Measurements from ENCODE around the gene PPM1L.

The PPM1L gene

DNA sequence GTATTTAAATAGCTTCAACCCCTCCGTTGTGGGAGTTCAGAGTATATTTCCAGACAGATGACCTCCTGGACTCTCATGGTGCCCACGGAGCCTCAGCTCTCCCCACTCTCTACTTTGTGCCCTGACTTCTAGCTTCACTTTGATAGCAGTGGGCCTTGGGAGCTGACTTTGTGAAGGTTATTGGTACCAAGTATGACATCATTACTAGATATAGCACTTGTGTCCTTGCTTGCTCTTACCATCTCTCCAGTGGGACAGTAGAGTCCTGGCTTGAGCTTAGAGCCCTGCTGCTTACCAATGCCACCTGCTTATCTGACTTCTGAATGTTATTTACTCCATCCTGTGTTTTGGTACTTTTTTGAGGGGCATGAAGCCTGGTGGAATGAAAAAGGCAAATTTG lies 53.4 kb downstream of the PPM1L start:
- TF ChIP-seq, protein P1, sequence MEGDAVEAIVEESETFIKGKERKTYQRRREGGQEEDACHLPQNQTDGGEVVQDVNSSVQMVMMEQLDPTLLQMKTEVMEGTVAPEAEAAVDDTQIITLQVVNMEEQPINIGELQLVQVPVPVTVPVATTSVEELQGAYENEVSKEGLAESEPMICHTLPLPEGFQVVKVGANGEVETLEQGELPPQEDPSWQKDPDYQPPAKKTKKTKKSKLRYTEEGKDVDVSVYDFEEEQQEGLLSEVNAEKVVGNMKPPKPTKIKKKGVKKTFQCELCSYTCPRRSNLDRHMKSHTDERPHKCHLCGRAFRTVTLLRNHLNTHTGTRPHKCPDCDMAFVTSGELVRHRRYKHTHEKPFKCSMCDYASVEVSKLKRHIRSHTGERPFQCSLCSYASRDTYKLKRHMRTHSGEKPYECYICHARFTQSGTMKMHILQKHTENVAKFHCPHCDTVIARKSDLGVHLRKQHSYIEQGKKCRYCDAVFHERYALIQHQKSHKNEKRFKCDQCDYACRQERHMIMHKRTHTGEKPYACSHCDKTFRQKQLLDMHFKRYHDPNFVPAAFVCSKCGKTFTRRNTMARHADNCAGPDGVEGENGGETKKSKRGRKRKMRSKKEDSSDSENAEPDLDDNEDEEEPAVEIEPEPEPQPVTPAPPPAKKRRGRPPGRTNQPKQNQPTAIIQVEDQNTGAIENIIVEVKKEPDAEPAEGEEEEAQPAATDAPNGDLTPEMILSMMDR (IDR thresholded peaks at IDR 0.05; ENCODE audit: insufficient read depth, low read length, poor library complexity, severe bottlenecking): no peak
- Histone ChIP-seq H3K36me3 (ENCODE audit: control insufficient read depth, insufficient read depth, low read length) (no peaks in the 10 kb centered on the region), H3K27me3 (replicated peaks; ENCODE audit: control insufficient read depth, insufficient read depth, low read length) (no peaks in the 10 kb centered on the region)

DNA sequence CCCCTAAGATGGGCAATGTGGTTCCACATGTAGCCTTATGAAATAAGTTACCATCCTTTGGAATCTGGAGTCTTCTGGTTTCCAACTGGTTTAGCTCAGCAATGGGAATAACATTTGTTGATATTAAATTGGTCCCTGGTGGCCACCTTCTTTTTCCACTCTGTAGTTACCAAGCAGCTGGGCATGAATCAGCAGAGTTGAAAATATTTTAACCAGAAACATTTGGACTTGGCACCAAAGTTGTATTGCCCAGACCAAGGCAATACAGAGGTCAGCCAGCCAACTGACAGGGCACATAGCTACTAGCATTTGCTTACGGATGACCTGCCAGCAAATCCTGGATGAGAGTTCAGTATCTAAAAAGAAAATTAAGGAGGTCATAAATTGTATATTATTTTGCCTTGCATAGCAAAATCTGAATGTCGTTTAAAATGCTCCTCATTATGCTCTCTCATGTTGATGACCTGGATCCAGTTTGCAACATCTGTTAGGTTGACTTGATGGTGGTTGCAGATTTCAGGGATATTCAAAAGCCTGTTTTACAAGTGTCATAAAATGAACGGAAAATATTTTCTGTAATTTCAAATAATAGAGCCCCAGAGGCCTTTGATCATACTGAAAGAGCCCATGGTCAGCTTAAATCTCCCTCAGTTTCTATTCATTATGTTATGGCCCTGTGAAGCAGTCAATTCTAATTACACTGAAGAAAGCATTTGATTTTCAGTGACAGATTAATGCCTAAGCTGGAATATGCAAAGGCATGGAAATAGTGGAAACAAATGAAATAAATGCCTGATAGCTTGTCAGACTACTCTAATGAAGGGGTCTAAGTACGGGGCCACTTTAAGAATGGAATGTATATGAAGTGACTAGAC lies 54.6 kb downstream of the PPM1L start:
- no peak for DNase-seq (ENCODE audit: extremely low read depth, insufficient read length)
- H3K36me3 ChIP-seq (ENCODE audit: control insufficient read depth, insufficient read depth, low read length): no peaks in the 10 kb centered on the region
- no peak overlapping the region for H3K4me3 ChIP-seq (replicated peaks; ENCODE audit: low read depth, low read length)
- TF ChIP-seq, protein P1 (IDR thresholded peaks at IDR 0.05; ENCODE audit: insufficient read depth, low read length, poor library complexity, severe bottlenecking): no peak
- H3K27me3 ChIP-seq (replicated peaks; ENCODE audit: control insufficient read depth, insufficient read depth, low read length): no peaks in the 10 kb centered on the region

More for the DNA sequence above, 53.4 kb downstream of the PPM1L start:
- H3K4me3 ChIP-seq (replicated peaks; ENCODE audit: low read depth, low read length): no peak overlapping the region
- DNase-seq (ENCODE audit: extremely low read depth, insufficient read length): no peak

DNA sequence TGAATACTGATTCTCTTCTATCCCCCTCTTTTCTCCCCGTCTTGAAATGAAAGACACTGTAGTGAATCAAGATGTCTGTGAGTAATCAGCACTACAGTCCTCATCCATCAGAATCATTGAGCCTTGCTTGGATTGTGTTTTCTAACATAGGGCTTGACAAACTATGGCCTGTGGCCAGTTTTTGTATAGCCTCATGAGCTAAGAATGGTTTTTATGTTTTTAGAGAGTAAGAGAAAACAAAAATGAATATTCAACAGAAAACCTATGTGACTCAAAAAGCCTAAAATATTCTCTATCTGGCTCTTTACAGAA lies 55.2 kb downstream of the PPM1L start:
- no peaks in the 10 kb centered on the region for H3K36me3 ChIP-seq (ENCODE audit: control insufficient read depth, insufficient read depth, low read length)
- DNase-seq (ENCODE audit: extremely low read depth, insufficient read length): no peak
- H3K4me3 ChIP-seq (replicated peaks; ENCODE audit: low read depth, low read length): no peak overlapping the region
- no peaks in the 10 kb centered on the region for H3K27me3 ChIP-seq (replicated peaks; ENCODE audit: control insufficient read depth, insufficient read depth, low read length)
- TF ChIP-seq, protein P1 (IDR thresholded peaks at IDR 0.05; ENCODE audit: insufficient read depth, low read length, poor library complexity, severe bottlenecking): no peak

DNA sequence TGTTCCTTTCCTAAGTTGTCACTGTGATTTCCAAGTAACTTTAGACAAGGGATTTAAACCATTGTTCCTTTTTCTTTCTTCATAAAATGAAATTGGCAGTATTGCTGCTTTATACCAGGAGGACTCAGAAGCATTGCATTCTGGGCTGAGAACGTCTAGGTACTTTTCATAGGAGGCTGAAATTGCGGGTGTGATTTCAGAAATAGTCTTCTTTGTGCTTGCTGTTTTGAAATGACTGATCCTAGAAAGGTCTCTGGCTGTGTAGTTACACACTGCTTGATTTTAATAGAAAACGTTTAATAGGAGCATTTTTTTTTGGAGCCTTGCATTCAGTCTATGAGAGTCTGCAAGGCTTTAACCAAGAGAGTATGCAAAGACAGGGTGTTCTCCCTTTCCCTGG lies 56.3 kb downstream of the PPM1L start:
- Histone ChIP-seq H3K27me3 (replicated peaks; ENCODE audit: control insufficient read depth, insufficient read depth, low read length) (no peaks in the 10 kb centered on the region), H3K36me3 (ENCODE audit: control insufficient read depth, insufficient read depth, low read length) (no peaks in the 10 kb centered on the region), H3K4me3 (replicated peaks; ENCODE audit: low read depth, low read length) (no peak overlapping the region)
- no peak for DNase-seq (ENCODE audit: extremely low read depth, insufficient read length)
- TF ChIP-seq, protein P1 (IDR thresholded peaks at IDR 0.05; ENCODE audit: insufficient read depth, low read length, poor library complexity, severe bottlenecking): no peak

- no peaks in the 10 kb centered on the region for H3K36me3 ChIP-seq (ENCODE audit: control insufficient read depth, insufficient read depth, low read length)
- H3K4me3 ChIP-seq (replicated peaks; ENCODE audit: low read depth, low read length): no peak overlapping the region
- TF ChIP-seq, protein P1 (IDR thresholded peaks at IDR 0.05; ENCODE audit: insufficient read depth, low read length, poor library complexity, severe bottlenecking): no peak
- no peak for DNase-seq (ENCODE audit: extremely low read depth, insufficient read length)
- no peaks in the 10 kb centered on the region for H3K27me3 ChIP-seq (replicated peaks; ENCODE audit: control insufficient read depth, insufficient read depth, low read length)
Observed at GRCh38 chr3:160815280-160815679, 59.2 kb downstream of the PPM1L start.
